Body of pancreas (tissue), 4 donors: ENCODE results near the gene RASA3.

Experiments
- POLR2A ChIP-seq, 3 donors: fragments of 450-650 bp; IDR thresholded peaks; one replicate each; pipeline ENCODE4 v1.6.1; 2016; ENCODE audit warnings: antibody characterized with exemption in 3 of 3, mild to moderate bottlenecking in 2 of 3
- TF ChIP-seq, protein P1 (sequence below), 7 experiments: fragments of 450-650 bp in 4 of 7; fragments of 200-600 bp in 3 of 7; sonication (generic) in 3 of 7; IDR thresholded peaks; one replicate each; pipeline ENCODE4 v1.5.1; 2016 to 2019; ENCODE audit warnings: antibody characterized with exemption in 7 of 7

DNA sequence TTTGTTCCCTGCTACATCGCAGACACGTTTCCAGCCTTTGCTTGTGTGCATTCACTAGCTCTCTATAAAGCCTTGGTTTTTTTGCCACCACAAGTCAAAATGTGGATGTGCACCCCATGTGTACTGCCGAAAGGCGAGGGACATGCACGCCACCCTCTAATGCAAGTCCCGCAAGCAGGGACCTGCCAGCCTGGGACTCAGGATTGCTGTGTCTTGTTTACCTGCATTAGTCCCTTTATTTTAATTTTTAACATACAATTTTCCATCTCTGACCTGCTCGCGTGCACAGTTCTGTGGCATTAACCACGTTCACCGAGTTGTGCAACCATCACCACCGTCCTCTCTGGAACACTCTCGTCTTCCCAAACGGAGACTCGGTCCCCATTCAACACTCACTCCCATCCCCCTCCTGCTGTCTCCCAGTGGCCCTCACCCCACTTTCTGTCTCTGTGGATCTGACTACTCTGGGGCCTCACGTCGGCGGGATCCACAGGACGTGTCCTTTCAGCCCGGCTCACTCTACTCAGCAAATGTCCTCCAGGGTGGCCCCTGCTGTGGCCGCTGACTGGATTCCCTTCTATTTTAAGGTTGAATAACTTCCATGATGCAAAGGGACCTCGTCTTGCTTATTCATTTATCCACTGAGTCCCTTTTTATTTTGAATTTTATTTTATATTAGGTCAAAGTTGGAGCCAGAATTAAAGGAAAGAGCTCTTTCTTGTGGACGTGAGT lies 58.4 kb downstream of the RASA3 start:
- TF ChIP-seq, protein P1, sequence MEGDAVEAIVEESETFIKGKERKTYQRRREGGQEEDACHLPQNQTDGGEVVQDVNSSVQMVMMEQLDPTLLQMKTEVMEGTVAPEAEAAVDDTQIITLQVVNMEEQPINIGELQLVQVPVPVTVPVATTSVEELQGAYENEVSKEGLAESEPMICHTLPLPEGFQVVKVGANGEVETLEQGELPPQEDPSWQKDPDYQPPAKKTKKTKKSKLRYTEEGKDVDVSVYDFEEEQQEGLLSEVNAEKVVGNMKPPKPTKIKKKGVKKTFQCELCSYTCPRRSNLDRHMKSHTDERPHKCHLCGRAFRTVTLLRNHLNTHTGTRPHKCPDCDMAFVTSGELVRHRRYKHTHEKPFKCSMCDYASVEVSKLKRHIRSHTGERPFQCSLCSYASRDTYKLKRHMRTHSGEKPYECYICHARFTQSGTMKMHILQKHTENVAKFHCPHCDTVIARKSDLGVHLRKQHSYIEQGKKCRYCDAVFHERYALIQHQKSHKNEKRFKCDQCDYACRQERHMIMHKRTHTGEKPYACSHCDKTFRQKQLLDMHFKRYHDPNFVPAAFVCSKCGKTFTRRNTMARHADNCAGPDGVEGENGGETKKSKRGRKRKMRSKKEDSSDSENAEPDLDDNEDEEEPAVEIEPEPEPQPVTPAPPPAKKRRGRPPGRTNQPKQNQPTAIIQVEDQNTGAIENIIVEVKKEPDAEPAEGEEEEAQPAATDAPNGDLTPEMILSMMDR (IDR thresholded peaks at IDR 0.05) = no peak
- TF ChIP-seq POLR2A (IDR thresholded peaks at IDR 0.05) = no peak
